Uterus (tissue), 2 donors: ENCODE measurements around the gene NPHP4.

Experiments used
- POLR2A ChIP-seq, 2 donors: fragments of 450-650 bp; IDR thresholded peaks; one replicate each; pipeline ENCODE4 v1.6.1; 2016; ENCODE audit warnings: antibody characterized with exemption in 2 of 2, mild to moderate bottlenecking in 1 of 2, moderate library complexity in 1 of 2
- TF ChIP-seq, protein P1 (sequence below), 4 experiments: fragments of 200-600 bp in 2 of 4; fragments of 450-650 bp in 2 of 4; sonication (generic) in 2 of 4; IDR thresholded peaks; one replicate each; pipeline ENCODE4 v1.5.1; 2016 to 2019; ENCODE audit warnings: antibody characterized with exemption in 4 of 4, mild to moderate bottlenecking in 2 of 4, moderate library complexity in 1 of 4

DNA sequence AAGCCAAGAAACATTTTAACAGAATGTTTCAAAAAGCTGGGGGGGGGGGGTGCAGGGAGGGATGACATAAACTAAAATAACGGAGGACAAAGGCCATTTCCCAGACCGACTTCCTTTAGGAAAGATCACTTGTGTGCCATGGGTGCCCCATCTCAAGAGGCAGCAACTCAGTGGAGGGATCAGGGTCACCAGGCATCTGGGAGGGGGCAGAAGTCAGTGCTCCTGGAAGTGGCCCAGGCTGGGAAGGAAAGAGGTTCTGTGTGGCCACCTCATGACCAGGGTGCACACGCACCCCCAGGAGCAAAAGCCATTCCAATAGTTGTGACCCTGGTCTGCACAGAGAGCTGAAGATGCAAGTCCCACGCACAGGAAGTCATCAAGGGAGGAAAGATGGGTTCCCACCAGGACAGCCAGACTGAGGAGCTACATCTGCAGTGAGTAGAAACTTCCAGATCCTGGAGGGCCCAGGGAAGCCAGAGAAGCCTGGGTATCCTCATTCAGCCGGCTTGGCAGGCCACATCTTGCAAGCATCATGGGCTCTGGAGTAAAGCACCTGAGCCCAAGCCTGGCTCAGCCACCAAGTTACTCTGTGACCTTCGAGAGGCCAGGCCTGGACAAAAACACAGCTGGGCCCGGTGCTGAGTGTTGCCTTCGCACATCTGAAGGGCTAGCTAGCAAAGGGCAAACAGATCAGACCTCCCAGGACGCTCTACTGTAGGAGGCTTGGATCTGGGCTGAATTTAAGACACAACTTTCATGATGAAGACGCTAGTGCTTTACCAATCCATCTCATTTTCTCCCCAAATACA, 36.0 kb downstream of the NPHP4 start:
- no peak for TF ChIP-seq POLR2A (IDR thresholded peaks at IDR 0.05)
- TF ChIP-seq, protein P1, sequence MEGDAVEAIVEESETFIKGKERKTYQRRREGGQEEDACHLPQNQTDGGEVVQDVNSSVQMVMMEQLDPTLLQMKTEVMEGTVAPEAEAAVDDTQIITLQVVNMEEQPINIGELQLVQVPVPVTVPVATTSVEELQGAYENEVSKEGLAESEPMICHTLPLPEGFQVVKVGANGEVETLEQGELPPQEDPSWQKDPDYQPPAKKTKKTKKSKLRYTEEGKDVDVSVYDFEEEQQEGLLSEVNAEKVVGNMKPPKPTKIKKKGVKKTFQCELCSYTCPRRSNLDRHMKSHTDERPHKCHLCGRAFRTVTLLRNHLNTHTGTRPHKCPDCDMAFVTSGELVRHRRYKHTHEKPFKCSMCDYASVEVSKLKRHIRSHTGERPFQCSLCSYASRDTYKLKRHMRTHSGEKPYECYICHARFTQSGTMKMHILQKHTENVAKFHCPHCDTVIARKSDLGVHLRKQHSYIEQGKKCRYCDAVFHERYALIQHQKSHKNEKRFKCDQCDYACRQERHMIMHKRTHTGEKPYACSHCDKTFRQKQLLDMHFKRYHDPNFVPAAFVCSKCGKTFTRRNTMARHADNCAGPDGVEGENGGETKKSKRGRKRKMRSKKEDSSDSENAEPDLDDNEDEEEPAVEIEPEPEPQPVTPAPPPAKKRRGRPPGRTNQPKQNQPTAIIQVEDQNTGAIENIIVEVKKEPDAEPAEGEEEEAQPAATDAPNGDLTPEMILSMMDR (IDR thresholded peaks at IDR 0.05): no peak
